Measurements from ENCODE around the gene SELENBP1.

DNA sequence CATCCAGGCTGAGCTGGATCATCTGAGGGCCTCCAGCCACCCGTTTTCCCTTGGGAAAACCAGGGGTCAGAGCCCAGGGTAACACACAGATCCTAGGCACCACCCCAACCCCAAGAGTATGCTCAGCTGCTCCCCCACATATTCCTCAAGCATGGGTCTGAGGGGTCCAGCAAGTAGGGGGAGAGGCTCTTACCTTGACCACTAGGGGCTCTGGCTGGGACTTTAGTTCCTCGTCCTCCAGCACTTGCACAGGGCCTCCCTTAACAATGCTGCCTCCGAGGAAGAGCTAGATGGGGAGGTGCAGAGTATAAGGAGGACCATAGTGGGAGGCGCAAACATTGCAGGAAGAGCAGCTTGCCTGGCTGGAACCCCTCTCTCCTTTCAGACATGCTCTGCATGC lies 7.5 kb downstream of the SELENBP1 start:
- TF ChIP-seq, protein P1, sequence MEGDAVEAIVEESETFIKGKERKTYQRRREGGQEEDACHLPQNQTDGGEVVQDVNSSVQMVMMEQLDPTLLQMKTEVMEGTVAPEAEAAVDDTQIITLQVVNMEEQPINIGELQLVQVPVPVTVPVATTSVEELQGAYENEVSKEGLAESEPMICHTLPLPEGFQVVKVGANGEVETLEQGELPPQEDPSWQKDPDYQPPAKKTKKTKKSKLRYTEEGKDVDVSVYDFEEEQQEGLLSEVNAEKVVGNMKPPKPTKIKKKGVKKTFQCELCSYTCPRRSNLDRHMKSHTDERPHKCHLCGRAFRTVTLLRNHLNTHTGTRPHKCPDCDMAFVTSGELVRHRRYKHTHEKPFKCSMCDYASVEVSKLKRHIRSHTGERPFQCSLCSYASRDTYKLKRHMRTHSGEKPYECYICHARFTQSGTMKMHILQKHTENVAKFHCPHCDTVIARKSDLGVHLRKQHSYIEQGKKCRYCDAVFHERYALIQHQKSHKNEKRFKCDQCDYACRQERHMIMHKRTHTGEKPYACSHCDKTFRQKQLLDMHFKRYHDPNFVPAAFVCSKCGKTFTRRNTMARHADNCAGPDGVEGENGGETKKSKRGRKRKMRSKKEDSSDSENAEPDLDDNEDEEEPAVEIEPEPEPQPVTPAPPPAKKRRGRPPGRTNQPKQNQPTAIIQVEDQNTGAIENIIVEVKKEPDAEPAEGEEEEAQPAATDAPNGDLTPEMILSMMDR (IDR thresholded peaks at IDR 0.05): no peak
- TF ChIP-seq POLR2A (IDR thresholded peaks at IDR 0.05): no peak

Data from testis (tissue), 2 donors.